Measurements from ENCODE around the gene E2F8.

The E2F8 gene

DNA sequence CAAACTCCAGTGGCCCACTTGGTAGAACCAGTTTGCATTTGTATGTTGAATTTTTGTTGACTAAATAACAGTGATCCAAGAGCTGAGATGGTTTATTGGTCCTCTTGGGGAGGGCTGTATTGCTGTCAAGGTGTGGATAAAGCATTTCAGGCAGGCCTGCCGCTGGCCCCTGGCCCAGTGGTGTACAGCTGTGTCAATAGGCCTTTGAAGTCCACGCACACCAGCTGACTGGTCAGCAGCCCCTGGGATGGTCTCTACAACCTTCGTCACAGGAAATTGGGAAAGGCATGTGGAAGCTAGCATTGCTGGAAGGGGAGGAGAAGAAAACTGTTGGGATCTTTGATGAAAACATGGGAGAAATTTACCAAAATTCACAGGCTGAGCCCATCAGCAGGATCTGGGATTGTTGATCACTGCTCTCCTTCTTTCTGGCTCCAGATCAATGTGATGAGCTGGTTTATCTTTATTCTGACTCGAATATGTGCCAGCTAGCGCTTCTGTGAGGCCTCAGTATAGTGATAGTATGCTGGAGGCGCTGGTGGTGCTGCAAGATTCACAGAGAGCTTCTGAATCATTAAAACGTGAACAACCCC lies 12.5 kb upstream of the E2F8 start:
- DNase-seq (ENCODE audit: low read depth): no peak

DNA sequence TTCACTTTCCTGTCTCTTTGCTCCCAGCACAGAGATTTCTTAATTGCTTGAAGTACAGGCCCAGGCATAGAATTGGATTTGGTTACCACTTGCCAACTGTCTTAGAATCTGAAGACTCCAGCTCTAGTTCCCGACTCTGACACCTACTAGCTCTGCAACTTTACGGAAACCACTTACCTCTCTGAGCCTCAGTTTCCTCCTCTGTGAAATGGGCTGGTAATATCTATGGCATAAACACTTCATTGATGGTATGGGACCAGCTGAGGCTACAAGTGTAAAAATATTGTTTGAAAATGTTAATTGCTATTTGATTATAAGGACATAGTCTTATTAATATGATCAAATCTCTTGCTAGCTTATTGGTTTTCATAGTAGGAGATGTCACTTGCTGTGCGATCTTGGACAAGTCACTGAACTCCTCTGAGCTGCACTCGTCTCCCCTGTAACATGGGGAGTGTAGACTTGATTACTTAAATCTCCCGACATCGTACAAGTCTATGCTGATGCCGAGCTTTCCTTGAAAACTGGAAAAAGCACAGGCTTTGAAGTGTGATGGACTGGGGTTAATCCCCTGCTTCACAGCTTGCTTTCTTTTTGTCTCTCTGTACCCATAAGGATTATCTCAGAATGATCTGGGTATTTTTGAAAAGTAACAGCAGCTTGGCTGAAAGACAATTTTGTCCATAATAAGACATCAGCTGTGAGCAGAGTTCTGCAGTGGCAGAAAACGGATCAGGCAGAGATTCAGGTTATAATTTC lies 11.8 kb upstream of the E2F8 start:
- no peak for DNase-seq (ENCODE audit: low read depth)

DNA sequence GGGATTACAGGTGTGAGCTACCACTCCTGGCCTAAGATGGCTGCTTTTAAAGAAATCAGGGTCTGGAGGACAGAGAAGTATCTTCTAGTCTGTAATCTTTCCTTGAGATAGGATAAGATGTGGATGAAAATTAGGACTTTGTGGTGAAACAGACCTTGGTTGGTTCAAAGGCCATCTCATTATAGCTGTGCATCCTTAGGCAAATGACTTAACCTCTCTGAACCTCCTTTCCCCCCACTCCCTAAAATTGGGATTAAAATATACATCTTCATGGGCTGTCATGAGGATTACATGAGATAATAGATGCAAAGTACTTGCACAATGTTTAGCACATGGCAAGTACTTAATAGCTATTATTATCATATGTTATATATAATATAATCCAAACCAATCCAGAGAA lies 10.8 kb upstream of the E2F8 start:
- DNase-seq (ENCODE audit: low read depth): no peak

DNA sequence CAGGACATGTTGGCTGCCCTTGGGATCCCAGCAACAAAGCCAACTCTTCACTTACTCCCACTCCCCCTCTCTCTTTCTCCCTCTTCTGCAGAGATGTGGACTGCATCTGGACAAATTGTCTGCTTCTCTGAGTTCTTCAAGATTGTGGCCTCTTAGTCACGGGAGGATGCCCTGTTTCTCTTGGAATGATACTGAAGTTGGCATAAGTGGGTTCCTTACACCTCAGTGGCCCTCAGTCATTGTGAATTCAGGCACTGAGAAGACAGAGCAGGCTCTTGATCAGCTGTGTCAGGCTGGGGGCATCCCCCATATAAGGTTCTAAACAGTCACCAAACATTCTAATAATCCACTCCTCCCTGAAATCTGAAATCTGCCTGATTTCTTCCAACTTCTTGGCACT lies 6.1 kb upstream of the E2F8 start:
- no peak for DNase-seq (ENCODE audit: low read depth)

DNA sequence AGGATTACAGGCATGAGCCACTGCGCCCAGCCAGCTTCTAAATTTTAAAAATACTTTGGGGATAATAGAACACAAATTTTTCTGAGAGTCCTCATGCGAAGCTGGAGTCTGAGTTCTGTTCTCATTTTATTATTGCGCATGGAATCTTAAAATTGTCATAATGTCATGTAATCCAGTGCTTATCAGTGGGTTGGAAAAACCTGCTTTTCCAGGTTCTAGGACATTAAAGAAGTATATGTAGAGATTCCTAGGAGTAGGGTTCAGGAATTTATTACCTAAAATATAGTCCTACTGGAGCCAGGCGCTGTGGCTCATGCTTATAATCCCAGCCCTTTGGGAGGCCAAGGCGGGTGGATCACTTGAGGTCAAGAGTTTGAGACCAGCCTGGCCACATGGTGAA lies 4.6 kb upstream of the E2F8 start:
- no peak for DNase-seq (ENCODE audit: low read depth)

DNA sequence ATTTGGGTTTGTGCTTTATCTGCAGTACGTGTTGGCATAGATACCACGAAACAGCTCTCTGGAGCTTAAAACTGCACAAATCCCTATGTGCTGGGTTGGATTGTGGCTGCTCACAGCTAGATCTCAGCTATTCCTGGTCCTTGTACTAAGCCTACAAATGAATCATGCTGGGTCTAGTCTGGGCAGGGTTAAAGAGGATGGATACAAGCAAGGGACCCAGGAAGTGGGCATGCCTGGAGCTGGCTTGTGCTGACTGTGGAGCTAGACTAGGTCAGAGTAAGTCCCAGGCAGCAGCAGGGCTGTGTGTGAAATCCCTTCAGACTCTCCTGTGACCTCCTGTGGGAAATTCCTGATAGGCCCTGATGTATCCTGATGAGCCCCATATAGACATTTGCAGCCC lies 3.9 kb upstream of the E2F8 start:
- no peak for DNase-seq (ENCODE audit: low read depth)

DNA sequence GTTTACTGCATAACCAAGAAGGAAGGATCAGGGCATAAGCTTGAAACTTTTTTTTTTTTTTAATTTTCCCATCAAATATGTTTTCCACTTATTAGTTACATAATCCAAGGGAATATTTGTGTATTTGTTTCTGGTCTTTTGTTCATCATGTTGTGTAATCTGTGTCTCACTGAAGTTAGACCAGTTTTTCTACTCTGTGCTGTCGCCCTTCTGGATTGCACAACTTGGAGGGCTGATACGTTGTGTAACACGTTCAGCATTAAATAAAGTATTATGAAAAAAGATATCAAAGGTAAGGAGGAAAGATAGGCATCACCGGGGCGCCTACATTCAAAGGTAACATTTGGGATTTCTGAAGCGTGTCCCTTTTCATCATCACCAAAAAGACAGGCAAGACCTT lies 3.3 kb upstream of the E2F8 start:
- no peak for DNase-seq (ENCODE audit: low read depth)

DNA sequence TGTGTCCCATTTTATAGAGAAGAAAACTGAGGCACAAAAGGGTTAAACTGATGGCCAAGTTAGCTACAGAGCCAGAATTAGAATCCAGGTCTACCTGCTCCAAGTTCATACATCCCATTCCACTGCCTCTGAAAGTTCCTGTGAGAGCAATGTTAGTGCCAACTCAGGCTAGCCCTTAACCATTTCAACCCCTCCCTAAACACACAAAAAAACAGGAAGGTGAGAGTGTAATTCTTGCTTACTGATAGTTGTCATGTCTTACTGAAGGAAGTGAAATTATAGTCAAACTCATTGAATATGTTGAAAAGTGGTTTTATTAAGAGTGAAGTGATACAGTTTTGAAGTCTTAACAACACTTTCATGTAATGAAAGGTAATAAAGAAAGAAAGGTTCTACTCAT lies 2.9 kb upstream of the E2F8 start:
- DNase-seq (ENCODE audit: low read depth): no peak

DNA sequence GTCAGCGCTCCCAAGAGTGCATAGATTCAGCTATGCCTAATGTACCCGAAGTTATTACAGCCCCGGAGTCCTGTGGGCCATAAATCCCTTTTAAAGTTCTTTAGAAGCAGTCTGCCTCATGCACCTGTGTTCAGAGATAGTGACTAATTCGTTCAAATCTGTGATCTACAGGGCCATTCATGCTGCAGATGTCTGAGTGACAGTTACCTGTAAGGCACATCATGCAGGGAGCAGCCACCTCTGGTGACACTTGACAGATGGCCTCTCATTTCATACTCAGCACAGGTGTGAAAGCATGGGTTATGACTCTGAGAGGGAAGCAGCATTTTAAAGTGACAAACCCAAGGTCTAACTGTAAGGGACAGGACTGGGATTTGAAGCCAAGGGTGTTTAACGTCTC lies 2.4 kb upstream of the E2F8 start:
- DNase-seq (ENCODE audit: low read depth): no peak

DNA sequence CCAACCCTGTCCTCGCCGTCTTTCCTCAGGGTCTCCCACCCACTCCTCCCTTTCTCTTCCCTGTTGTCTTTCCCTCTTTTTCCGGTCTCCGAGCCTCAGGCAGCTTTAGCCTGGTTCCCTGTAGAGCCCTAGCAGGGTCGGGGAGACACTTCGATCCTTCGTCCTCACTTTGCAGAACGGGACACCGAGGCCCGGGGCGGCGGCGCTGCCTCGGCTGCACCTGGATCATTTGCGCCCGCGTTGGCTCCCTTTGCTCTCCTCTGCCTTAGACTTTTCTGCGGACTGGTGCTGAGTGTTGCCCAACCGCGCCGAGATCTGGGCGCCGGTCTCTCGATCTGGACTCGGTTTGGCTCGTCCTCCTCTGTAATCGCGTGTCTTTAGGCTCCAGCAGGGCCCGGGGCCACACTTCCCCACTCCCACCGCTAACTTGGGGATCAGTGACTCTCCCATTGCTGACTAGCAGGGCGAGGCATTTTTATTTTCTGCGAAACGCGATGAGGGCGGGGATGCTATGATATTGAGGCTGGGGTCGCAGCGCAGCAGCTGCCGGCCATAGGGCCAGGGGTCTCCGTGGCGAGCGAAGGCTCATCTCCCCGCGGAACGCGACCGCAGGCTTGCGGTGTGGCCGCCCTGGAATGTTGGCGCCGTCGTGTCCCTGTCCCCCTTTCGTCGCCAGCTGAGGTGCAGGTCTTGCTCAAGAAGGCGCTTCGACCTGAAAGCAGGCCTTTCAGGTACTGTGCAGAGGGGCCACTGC lies 1.6 kb upstream of the E2F8 start:
- DNase-seq (ENCODE audit: low read depth): no peak

DNA sequence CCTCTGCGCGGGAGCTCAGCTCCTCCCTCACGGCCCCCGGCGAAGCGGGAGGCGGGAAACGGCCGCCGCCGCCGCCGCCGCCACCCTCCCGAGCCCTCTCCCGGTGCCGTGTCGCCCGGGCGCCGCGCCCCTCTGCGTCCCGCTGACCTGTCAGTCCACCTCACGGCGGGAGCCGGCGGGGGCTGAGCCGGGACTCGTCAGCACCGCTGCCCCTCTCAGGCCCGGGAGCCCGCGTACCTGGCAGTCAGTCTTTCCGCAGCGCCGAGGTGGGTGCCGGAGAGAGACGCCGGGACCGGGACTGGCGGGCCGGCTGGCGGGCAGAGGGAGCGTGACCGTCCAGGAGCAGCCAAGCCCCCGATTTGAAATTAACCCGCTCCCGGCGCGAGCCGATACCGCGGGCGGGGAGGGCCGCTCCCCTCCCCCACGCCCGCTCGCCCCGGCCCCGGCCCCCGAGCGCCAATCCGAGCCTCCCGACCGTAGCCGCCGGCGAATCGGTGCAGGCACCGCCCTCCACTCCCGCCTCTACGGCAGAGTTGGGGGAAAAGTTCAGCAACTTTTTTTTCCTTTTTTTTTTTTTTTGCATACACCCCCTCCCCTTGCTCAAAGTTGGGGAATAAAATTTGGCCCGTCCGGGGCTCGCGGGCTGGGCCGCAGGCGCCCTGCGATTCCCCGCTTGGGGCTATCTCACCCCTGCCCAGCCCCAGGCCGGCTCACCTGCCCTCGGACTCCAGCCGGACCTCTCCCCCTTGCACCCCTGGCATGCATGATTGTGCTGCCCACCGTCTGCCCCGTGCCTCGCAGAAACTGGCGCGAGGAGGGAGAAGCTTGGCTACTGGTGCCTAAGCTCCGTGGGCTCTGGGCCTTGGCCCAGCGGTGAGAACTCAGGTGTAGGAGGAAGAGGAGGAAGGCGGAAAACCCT lies 774 bp upstream of the E2F8 start:
- no peak for DNase-seq (ENCODE audit: low read depth)

DNA sequence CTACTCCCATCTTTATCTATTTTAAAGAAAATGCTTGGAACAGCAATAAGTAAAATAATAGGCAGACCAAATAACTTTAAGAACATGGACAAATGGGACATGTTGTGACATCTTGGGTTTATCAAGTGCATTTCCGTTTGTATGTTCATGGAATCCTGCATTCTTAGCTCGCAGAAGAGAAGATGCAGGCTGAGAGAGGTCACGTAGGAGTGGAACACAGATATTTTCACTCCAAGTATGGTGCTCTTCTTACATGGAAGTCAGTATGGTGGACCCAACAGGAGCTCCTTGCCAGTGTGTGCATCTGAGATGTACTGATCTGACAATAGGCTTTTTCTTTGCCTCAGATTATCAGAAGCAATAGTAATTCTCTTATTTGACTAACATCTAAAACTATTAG lies 1.7 kb downstream of the E2F8 start:
- no peak for DNase-seq (ENCODE audit: low read depth)

DNA sequence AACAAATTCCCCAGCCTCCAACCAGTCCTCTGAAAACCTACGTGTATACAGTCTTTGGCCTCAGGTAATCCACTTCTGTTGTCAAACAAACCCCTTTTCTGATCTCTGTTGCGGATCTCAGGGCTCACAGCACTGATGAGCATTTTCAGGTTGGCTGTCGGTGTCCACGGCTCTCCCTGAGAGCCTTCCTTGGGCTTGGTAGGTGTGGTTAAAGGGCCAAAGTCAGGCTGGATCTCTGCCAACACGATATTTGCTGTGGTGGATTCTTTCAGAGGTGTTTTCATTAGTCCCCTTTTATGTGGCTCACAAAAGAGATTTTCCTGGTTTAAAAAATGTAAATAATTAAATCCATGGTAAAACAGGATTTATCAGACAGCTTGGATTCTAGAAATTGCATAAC lies 2.9 kb downstream of the E2F8 start:
- DNase-seq (ENCODE audit: low read depth): no peak

DNA sequence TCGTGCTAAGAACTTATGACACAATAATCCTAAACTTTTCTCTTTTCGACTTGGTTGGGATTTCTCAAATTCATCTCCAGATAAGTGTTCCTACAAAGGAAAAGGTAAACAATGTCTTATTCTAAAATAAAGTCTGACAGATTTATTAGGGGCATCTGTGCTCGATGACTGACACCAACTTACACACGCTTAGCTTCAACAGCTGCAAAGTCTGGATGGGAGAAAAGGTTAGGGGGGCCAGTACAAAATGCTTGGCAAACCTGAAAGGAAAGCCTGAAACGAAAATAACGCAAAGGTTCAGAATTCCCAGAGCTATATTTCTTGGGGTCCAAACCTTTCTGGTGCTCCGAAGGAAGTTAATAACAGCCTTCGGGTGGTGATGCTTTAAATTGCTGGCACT lies 3.4 kb downstream of the E2F8 start:
- no peak for DNase-seq (ENCODE audit: low read depth)

DNA sequence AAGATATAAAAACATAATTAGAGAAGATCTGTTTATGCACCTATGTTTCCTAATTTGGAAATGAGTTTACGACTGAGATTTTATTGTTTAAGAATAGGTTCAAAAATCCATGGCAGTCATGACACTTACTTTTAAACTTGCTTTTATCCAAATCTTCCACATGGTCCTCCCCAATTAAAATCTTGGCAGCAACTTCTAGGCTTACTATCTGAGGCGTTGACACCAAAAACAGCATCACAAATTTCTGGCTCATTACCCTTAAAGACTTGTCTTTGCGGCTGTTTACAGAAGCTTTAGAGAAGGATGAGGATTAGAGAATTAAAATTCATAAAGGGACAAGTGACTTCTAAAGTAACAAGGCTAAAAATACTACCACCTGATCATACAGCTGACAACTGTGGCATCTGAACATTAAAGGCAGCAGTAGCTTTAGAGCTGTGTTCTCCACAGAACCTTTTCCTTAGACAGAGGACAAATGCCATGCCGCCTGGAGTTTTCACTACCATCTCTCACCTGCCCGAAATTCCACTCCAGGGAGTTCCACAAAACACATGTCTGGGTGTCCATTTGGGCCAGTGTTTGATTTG lies 6.4 kb downstream of the E2F8 start:
- DNase-seq (ENCODE audit: low read depth): no peak

DNA sequence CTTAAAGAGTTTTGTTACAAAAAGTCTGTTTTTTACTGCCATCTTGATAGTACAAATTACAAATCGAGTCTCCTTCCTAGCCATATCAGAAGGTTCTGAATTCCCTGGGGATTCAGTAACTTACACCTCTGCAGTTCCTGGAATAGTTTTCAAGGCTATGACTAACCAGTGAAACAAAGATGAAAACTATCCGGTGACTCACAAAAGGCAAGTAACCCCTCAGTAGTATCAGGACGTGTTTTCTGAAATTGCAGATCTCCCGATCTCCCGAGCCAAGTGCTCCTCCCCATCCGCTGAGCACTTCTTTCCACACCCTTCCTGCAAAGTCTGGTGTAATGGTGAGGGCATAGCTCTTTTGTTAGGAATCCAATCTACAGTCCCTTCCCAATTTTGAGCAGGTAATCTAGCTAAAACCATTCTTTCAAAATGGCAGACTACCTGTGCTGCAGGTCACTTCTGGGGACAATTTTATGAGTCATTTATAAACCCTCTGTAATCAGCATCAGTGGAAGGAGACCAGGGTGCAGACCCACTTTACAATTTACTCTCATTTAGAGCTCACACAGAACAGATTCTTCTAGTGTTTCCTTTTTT lies 7.7 kb downstream of the E2F8 start:
- no peak for DNase-seq (ENCODE audit: low read depth)

DNA sequence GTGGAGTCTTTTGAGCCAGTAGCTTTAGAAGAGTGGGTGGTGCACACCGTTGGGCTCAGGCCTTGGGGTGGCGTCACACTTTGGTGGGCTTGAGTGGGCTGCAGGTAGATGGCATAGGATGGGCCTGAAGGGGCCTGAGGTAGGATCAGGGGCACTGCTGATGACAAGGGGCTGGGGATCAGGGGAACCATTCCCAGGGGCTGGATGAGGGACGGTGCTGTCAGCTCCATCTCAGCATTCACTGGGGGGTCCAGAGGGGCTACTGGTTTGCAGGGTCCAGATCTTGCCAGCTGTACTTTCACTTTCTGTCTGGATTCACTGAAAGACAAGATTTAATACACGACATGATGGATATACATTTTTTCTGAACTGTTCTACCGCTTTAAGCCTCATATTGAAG lies 11.1 kb downstream of the E2F8 start:
- no peak for DNase-seq (ENCODE audit: low read depth)

DNA sequence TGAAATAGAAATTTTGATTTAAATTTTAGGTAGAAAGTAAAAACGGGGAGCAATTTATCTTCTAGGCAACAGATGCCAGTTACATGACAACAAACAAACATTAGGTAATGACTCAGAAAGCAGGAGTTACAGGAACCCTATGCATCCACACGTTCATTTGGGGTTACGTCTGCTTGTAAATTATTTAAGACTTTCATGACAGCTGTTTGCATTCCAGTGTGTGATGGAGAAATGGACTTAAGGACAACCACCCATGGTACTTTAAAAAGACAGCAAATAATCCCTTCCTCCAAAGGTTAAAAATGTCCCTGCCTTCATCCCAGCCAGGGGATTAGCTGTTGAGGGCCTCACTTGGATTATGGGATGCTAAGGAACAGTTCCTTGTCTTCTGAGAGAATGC lies 11.8 kb downstream of the E2F8 start:
- DNase-seq (ENCODE audit: low read depth): no peak

DNA sequence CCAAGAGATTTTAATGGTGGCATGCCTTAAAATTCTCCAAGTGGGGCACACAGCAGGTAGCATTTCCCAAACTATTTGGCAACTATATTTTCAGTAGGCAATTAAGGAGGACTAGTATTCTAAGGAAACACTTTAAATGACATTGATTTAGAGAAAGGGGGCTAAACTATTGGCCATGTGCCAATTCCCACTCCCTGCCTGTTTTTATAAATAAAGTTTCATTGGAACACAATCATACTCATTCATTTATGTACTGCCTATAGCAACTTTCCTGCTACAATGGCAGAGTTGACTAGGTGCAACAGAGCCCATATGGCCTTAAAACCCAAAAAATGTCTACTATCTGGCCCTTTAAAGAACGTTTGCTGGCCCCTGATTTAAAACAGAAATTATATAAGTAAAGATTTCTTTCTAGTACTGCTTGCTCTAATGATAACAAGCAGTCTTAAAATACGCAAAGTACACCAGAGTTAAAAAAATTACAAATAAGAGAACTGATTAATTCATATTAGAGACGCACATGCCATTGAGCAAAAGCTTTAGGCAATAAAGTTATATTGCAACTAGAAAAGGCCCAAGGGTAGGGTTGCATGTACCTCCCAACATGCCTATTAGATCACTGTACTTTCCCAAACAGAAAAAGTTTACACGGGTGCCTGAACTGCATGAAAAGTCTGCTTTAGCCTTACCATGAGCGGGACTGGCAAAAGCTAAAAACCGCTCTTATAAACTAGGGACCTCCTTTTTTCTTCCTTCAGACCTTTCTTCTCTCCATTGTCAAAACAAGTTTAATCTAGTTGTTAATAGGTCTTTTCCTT lies 14.2 kb downstream of the E2F8 start:
- DNase-seq (ENCODE audit: low read depth): no peak

DNA sequence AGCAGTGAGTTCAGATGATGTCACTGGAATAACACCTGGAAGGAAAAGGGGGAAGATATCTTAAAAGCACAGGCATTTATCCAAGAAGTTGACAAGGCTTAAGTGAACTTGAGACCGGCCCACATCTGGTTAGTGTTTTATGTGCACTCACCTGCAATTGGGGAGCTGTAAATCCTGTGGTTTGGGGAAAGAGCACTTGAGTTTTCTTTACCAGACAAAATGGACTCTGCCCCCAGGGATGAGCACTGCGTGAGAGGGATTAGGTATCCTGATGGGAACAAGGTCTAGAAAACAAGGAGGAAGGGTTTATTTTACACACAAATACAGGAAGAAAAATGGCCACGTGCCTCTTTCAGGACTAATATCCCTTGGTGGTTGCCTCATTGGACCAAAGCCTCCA lies 15.2 kb downstream of the E2F8 start:
- no peak for DNase-seq (ENCODE audit: low read depth)

DNA sequence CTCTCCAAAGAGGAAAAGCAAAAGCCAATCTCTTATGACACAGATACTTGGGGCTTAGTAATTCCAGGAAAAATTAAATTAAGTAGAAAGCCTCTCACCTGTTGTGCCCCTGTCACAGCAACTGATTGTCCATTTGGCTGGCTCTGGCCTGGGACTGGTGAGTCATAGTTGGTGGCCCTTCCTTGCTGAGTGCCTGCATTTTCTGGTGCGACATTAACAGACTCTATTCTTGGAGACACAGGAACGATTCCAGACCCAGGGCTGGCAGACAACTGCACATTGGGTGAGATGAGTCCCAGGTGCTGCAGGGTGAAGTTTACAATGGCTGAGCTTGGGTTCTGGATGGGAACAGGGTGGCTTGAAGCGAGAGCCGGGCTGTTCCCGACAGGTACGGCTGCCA lies 15.6 kb downstream of the E2F8 start:
- DNase-seq (ENCODE audit: low read depth): no peak
